Fibroblast of lung (primary cell): Measurements from ENCODE around the gene ADAMTS16.

Experiments
- CTCF ChIP-seq, 2 donors: IDR thresholded peaks in 1 of 2; conservative IDR thresholded peaks in 1 of 2; 1 replicate in 1 of 2; 2 replicates in 1 of 2; pipeline ENCODE4 v1.5.1; 2011 to 2012; ENCODE audit warnings: low read length in 2 of 2, control low read depth in 1 of 2, inconsistent platforms in 1 of 2, low read depth in 1 of 2, mild to moderate bottlenecking in 1 of 2
- EZH2 ChIP-seq: IDR thresholded peaks from 2 replicates; pipeline ENCODE4 v1.5.1; 2012; ENCODE audit warnings: low read length, control low read depth, mild to moderate bottlenecking; ENCODE audit errors: missing control alignments

GRCh38 chr5:5353681-5354080 lies 213.6 kb downstream of the ADAMTS16 start:
- TF ChIP-seq CTCF (conservative IDR thresholded peaks at IDR 0.05 in 1 of 2, IDR thresholded peaks at IDR 0.05 in 1 of 2; ENCODE audit: low read depth in 1 of 2, low read length in 2 of 2) (no peak), EZH2 (no peak)
